Activated T-cell treated with anti-CD3 and anti-CD28 coated beads for 48 hours (primary cell): ENCODE results near the gene SLC6A12.

Experiments used
- DNase-seq: peaks from one replicate; pipeline ENCODE4 v3.0.0-alpha.2; 2020; ENCODE audit warnings: low read depth

The SLC6A12 gene

GRCh38 chr12:215116-215515, 1.2 kb upstream of the SLC6A12 start:
- no peak for DNase-seq

- DNase-seq = no peak
Measured at GRCh38 chr12:213527-213932, 427 bp downstream of the SLC6A12 start.

DNA sequence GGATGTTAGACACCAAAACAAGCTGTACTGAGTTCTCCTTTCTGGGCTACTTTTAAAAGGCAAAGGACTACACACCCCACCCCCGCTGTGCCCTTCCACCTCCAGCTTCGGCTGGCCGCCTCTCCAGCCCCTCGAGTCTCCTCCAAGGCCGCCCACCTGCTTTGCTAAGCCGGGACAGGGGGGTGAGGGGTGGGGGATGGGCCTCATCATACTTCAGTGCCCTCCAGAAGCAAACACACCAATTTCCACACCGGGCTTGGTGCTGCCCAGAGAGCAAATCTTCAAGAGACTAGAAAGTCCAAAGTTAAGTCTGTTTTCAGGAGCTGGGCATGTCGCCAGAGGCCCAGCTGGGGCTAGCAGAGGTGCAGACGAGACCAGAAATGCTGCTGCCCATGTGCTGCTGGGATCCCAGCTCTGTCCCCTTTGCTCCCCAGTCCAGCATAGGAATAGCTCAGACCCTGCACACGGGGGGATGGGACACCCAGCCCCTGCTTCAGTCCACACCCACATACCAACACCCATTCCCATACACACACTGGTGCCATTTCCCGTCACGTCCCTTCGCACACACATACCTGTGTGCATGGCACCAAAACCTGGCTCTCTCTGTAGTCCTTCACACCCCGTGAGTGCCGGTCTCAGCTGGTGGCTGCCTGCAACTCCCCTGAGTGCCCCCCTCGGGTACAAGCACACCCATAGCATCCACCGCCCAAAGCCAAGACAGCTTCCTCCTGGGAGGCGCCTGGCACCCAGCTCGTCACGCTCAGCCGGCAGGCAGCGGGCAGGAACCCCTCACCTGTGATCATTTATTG, 1.0 kb downstream of the SLC6A12 start:
- DNase-seq = no peak

DNA sequence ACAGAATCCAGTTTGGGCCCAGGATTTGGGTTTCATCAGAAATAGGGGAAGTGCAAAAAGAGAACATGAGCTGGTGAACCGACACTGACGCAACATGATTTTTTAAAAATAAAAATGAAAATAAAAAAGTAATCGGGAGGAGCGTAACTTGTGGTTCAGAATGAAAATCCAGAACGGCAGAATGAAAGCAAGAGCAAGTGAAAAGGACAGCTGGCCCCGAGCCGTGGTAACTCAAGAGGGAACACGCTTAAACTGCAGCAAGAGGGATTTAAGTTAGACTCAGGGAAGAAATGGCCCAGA, 1.6 kb downstream of the SLC6A12 start:
- DNase-seq = no peak

- DNase-seq = no peak
Measured at GRCh38 chr12:211639-212414, 2.1 kb downstream of the SLC6A12 start.

DNA sequence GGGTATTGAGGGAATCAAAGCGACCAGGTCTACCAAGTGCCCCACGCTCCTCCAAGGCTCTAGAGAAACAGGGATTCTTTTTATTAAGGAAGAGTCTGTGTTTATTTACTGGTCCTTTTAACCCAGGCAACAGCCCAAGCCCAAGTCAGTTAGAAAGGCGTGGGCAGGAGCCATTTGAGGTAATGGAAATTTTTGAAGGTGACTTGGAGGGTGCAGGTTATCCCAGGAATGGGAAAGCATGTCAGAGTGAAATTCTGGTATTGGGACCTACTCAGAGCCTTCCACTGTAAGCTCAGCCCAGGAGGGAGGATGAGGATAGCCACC, 2.9 kb downstream of the SLC6A12 start:
- no peak for DNase-seq

DNA sequence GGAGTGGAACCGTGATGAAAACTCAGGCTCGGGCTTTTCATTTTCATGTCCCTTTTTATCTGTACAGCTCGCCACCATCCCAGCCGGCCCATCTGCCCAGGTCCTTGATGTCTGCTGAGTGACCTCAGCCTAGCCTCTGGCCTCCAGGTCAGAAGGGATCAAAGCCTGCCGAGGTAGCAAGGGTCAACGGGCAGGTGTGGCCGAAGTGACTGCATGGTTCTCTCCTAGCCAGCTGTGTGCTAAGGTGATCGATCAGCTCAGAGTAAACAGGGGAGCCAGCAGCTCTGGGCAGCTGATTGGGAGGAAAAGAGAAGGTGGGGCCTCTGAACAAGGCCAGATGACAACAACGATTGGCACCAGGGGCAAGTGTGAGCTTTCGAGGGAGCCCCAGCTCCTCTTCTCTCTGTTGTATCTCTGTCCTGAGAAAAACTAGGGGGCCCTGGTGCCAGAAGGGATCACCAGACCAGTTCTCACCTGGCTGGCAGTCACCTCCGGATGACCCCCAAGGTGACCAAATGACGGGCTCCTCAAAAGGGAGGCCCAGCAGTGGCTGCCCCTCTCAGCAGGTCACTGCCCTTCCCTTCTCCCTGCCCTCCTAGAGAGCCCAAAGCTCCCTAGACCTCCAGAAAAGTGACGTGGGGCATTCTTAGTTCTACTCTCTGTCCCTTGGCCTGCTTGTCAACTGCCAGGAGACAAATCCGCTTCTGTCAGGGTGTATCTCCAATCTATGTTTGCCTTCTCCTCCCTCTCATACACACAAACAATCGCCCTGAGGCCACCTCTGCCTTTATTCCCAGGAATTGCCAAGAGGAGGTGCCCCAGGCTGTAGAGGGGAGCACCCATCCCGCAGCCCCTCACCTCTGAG, 3.4 kb downstream of the SLC6A12 start:
- DNase-seq = no peak

- DNase-seq = no peak
Measured at GRCh38 chr12:209851-210250, 4.1 kb downstream of the SLC6A12 start.

DNA sequence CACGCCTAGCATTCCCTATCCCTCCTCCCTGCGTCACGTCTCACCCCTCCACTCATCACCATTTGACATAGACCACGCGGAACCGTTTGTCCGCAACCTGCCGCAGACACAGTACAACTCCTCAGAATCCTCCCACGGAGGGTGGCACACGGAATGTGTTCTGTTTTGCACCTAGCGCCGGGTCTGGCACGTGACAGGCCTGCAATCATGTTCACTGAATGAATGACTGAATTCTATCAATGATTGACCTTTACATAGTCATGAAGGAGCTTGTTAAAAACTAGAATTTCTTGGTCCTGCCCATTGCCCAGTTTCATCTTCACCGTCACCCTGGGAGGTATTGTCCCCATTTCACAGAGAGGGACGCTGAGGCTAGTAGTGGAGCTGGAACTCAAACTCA, 4.7 kb downstream of the SLC6A12 start:
- DNase-seq = no peak

DNA sequence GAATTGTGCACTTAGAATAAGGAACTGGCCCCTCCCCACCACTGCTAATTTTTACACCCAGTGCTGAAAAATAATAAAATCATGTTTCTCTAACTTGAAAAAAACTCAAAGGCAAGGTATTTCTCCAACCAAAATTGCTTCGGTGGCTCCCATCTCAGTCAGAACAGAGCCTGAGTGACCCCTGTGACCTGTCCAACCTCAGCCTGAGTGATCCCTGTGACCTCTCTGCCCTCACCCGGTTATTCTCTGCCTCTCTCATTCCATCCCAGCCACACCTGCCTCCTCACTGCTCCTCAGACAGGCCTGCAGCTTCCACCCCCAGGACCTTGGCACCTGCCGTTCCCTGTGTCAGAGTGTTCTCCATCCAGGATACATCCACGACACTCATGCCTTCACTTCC, 5.1 kb downstream of the SLC6A12 start:
- no peak for DNase-seq

DNA sequence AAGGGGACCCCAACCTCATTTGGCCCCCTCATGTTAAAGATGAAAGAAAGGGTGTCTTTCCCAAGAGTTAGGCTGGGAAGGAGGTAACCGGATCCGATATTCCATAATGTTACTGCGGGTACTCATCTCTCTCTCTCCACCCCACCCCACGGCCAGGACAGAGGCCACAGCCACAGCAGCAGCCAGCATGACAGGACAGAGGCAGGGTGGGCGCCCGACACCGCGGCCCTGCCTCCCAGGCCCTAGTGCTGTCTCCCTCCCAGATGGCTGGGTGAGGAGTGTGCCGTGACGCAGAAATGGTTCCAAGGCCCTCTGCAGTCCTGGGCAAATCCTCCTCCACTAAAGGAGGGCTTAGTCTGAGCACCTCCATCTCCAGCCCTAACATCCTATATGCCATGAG, 6.2 kb downstream of the SLC6A12 start:
- no peak for DNase-seq

- no peak for DNase-seq
Measured at GRCh38 chr12:206746-207440, 7.1 kb downstream of the SLC6A12 start.

GRCh38 chr12:205026-205425, 8.9 kb downstream of the SLC6A12 start:
- no peak for DNase-seq

DNA sequence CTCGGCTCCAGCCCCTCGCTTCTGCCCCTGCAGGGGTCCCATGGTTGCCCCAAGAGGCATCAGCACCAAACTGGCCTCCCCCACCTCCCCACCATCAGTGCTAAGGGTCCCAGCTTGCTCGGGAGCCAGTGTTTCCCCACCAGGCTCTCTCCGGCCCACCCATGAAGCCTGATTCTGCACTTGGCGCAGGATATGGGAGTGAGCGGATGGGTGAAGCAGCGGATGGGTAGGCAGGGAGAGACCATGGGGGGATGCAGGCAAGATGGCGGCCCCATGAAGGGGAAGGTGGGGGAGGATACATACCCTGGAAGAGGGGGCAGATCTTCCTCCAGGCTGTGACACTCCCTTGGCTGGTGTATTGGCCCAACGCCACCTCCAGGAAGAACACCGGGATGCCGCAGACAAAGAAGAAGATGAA, 9.7 kb downstream of the SLC6A12 start:
- DNase-seq = no peak

- DNase-seq = no peak
Measured at GRCh38 chr12:203462-204260, 10.3 kb downstream of the SLC6A12 start.

DNA sequence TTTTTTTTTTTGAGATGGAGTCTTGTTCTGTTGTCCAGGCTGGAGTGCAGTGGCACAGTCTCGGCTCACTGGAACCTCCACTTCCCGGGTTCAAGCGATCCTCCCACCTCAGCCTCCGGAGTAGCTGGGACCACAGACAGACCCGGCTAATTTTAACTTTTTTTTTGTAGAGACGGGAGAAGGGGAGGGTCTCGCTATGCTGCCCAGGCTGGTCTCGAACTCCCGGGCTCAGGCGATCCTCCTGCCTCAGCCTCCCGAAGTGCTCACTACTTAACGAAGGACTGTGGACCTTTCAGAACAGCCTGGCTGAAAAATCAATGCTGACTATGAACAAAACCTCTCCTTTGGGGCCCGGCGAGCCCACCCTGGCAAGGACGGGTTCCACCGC, 10.9 kb downstream of the SLC6A12 start:
- DNase-seq = no peak

DNA sequence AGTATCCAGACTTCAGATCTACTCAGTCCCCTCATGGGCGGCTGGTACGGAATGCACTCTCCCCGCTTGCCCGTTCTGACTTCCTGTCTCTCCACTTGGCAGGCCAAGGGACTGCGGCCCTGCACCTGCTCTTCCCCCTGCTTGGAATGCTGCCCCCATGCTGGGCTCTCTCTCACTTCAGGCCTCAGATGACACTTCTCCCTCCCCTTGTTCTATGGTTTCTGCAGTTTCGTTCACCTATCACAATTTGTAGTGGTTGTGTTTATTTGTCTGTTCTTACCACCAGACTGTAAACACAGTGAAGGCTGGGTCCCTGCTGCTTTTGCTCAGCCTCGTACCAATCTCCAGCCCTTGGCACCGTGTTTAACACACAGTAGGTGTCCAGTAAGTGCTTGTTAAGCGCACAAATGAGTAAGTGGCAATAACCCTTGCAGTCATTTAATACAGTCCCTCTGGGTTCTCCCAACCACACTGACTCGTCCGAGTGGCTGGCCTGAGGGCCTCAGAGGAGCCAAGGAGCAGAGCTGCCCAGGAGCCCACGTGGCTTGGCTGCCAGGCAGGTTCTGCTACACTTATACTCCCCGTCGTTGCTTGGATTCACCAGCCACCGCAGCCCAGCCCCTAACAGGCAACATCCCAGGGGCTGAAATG, 11.8 kb downstream of the SLC6A12 start:
- no peak for DNase-seq

- no peak for DNase-seq
Measured at GRCh38 chr12:201361-201760, 12.6 kb downstream of the SLC6A12 start.

- DNase-seq = no peak
Measured at GRCh38 chr12:198705-199104, 15.3 kb downstream of the SLC6A12 start.

DNA sequence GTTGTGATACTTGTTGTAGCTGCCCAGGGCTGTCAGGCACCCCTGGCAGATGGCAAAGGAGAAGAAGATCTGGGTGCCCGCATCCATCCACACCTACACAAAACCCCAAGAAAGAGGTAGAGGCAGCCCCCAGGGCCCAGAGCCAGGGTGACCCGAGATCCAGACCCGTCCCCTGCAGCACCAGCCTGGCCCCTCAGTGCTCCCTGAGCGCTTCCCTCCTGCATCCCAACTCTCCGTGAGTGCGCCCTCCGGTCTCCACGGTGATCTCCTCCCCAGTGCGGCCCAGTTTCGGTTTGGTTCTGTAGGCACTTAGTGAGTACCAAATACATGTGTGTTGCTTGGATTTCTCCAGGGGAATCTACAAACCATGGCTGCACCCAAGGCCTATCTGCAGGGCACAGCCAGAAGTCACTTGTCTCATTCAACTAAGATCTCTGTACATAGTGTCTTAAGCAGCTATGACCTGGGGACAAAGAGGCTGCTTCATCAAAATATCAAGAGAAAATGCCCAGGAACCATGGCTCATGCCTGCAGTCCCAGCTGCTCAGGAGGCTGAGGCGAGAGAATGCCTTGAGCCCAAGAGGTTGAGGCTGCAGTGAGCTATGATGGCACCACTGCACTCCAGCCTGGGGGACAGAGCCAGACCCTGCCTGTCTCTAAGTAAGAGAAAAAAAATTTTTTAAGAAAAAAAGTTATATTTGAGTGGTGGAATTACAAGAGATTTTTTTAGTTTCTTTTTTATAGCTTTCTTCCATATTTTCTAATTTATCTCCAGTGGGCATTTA, 15.9 kb downstream of the SLC6A12 start:
- no peak for DNase-seq
